HG03159 (cell line): Measurements from ENCODE around the gene VSTM2B.

ENCODE experiments used
- ATAC-seq: cut with Tn5 transposase; IDR thresholded peaks from one replicate; pipeline ENCODE4 v1.9.1; 2021; ENCODE audit warnings: mild to moderate bottlenecking, moderate library complexity; ENCODE audit not compliant: unreplicated experiment

Gene VSTM2B

DNA sequence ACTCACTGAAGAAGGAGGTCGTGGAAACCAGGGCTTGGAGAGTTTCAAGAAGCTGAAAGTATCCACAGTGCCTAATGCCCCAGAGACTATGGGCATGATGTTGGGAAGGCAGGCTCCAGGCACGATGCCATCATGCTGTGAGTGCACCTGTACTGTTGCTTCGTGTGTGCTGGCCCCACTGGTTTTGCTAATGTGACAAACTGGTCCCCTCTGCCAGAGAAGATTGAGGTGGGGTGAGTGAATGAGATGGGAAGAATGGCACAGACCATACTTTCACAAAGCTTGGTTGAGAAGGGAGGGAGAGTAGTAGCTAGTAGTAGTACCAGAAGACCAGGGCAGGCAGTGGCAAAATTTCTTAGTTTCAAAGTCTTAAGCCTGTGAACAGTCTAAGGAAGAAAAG, 61.3 kb downstream of the VSTM2B start:
- no peak for ATAC-seq

DNA sequence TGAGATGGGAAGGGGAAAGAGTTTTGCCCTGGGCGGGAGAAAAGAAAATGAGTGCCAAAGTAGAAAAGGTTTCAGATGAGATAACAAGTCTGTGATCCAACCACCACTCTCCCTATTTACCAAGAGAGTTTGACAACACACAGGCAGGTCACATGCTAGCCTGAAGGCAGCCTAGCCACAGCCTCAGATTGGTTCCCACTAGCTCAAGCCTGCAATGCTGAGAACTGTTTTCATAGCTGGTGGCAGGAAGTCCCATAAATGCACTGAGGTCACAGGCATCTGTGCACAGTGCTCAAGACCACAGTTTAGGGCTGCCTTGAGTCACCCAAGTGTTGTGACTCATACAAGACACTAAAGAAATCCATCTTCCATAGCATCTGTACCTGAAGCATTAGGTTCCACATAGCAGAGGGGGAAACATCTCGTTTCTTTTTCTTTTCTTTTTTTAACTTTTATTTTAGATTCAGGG, 61.8 kb downstream of the VSTM2B start:
- peak; percentile 88 for ATAC-seq

DNA sequence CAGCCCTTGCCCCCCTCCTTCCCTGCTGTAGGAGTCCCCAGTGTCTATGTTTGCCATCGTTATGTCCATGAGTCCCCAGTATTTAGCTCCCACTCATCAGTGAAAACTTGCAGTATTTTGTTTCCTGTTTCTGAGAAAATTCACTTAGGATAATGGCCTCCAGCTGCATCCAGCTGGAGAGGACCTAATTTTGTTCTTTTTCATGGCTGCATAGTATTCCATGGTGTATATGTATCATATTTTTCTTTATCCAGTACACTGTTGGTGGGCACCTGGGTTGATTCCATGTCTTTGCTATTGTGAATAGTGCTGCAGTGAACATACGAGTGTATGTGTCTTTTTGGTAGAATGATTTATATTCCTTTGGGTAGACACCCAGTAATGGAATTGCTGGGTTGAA, 62.3 kb downstream of the VSTM2B start:
- no peak for ATAC-seq

- ATAC-seq = no peak
These were observed 64.5 kb downstream of the VSTM2B start for GRCh38 chr19:29590278-29590677.

DNA sequence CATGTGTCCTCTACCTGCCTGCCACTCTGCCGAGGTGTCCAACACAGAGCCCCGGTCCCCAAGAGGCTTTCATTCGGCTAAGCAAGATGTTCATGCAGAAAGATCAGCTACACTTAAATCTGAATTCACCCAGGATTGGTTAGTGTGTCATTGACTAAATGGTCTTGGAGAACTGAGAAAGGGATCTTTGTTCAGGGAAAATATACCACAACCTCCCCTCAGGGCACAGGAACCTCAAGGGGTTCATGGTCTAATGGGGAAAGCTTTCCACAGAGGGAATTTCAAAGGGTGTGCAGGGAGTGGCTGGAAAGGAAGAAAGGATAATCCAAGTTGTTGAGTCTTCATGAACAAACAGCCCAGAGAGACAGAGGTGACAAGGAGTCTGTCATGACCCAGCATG, 65.9 kb downstream of the VSTM2B start:
- ATAC-seq = no peak

DNA sequence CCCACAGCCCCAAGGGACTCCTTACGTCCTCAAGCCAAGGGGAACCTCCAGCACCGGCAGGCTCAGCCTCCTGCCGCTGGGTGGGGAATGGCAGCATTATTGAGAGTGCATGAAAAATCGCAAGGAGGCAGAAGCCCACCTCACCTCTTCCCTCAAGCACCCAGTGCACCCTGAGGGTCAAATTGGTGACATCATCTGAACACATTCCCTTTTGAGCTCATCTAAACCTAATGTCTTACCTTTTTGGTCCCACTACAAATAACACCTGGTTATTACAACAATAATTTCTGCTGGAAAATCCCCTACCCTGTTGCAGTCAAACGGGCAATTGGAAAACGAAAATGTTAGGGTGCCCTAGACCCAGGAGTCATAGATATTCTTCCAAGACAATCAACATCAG, 68.1 kb downstream of the VSTM2B start:
- no peak for ATAC-seq

- ATAC-seq = no peak
These were observed 70.4 kb downstream of the VSTM2B start for GRCh38 chr19:29596080-29596727.

GRCh38 chr19:29596885-29597525, 71.2 kb downstream of the VSTM2B start:
- no peak for ATAC-seq

GRCh38 chr19:29598036-29598435, 72.2 kb downstream of the VSTM2B start:
- no peak for ATAC-seq

- ATAC-seq = no peak
These were observed 72.7 kb downstream of the VSTM2B start for GRCh38 chr19:29598496-29598895.

GRCh38 chr19:29603308-29603707, 77.5 kb downstream of the VSTM2B start:
- no peak for ATAC-seq

DNA sequence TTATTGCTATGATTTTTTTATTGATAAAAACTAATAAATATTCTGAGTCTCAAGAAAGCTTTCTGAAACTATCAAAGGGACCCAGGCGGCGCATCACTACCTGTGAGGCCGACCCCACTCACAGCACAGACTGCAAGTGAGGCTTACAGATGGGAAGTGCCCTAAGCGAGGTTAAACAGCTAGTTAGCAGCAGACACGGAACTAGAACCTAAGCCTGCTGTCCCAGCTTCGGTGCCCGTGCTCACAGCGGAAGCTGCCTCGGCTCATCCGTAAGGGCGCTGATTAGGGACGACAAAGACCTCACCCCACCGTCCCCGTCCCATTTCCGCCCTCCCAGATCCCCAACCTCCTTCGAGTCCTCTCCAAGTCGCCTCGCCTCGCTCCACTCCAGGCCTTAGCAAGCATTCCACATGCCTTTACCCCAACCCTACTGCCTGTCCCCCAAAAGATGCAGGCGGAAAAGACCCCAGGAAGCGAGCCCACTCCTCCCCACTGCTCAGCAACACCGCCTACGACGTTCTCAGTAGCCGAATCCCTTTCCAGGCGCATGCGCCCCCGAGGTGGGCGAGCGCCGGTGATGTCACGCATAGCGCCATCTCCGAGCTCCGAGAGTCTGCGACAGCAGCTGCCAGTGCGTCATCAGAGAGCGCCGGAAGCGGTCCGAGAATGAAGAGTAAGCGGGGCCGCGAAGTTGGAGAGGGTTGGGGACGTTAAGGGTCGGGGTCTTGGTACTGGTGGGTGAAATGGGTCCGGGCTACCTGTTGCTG, 80.0 kb downstream of the VSTM2B start, which contains the start of gene POP4:
POP4 (plus strand) TSS at position 631 of the 767 bp plus-strand sequence; CDS start at position 667, 36 bp downstream.
- peak; percentile 68 for ATAC-seq

DNA sequence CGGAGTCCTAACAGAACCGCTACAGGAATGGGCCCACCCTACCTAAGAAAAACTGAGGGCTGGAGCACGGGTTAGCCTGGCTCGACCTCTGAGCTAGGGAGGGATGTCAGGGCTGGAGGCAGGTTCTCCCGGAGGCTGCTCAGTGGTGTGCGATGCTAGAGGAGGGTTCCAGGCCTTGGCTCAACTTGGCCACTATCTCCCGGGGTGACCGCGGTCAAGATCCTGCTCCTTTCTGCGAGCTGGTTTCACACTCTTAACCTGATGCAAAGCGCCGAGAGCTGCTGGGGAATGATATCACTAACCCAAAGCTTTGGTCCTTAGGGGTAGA, 80.6 kb downstream of the VSTM2B start:
- no peak for ATAC-seq

- ATAC-seq = no peak
These were observed 83.8 kb downstream of the VSTM2B start for GRCh38 chr19:29609636-29610035.

DNA sequence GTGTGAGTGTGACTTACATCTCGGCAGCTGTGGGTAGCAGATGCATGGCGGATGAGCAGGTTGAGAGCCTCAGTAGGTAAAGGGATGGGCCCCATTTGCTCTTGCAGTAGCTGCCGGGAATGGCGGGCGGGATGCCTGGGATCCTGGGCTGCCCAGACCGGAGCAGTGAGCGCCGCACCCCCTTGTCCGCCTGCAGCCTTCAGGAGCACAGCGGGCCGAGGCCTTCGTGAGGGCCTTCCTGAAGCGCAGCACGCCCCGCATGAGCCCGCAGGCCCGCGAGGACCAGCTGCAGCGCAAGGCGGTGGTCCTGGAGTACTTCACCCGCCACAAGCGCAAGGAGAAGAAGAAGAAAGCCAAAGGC, 84.4 kb downstream of the VSTM2B start:
- no peak for ATAC-seq

- ATAC-seq = peak; percentile 73
These were observed 84.9 kb downstream of the VSTM2B start for GRCh38 chr19:29610574-29611271.

DNA sequence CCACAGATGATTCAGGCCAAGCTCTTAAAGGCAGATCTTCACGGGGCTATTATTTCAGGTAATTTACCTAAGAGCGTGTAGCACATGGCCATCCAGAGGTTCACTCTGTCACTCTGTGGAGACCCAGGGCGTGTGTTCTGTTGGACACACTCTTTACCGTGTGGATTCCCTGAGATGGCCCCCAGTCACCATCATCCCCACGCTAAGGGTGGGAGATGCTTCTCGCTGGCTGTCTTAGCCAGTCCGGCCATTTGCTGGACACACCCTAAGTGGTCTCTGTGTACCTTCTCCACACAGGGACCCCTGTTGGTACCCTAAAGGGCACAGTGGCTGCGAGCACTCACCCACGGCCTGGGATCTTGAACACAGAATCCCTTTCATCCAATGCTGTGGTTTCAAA, 86.3 kb downstream of the VSTM2B start:
- ATAC-seq = no peak

- no peak for ATAC-seq
These were observed 87.2 kb downstream of the VSTM2B start for GRCh38 chr19:29612801-29613595.

DNA sequence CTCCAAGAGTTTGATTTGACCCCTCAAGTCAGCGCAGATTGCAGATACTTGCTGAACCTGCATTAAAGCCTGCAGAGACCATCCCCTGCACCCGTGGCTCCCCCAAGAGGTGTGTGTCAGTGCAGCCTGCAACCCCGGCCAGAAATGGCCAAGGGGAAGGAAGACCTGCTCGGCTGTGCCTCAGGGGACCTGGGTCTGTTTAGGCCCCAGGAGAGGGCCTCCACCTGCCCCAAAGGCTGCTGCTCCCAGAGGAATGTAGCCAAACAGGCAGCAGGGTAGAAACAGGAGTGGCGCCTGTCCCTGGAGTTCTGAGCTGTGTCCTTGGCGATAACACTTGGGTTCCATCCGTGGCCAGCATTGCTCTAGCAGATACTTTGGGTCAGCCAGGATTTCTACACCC, 88.3 kb downstream of the VSTM2B start:
- no peak for ATAC-seq
